Superior temporal gyrus (tissue), 1 donor: ENCODE data around the gene CARD11.

Source experiments
- DNase-seq: peaks from one replicate; pipeline ENCODE4 v3.0.0-alpha.2; 2016; ENCODE audit errors: extremely low spot score

The CARD11 gene

DNA sequence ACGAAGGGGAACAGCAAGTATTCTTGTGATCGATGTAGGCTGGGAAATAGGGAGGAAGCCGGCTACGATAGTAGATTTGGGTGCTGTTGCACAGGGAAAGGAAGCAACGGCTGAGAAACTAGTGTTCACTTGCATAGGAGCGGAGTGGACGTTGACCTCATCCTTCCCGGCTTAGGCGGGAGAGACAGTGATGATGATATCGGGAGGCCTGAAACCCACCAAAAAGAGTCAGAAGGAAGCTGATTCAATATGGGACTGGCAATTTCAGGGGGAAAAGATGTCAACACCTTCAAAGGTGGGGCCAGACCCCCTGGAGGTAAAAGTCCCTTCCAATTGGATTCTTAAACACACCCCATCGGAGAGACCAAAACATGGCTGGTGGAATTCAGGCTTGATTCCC lies 61.3 kb downstream of the CARD11 start:
- DNase-seq = no peak

DNA sequence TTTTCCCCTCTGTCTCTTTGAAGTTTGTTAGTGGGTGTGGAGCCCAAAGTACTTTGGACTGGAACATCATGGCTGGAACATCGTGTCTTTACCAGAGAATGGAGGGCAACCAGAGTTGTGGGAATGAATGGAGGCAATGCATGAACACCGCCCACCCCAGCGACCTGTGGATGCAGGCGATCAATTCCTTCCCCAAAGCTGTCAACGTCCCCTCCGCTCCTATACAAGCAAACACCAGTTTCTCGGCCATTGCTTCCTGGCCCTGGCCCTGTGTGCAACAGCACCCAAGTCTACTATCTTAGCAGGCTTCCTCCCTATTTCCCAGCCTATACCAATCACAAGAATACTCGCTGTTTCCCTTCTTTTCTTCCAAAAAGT lies 62.6 kb downstream of the CARD11 start:
- no peak for DNase-seq

DNA sequence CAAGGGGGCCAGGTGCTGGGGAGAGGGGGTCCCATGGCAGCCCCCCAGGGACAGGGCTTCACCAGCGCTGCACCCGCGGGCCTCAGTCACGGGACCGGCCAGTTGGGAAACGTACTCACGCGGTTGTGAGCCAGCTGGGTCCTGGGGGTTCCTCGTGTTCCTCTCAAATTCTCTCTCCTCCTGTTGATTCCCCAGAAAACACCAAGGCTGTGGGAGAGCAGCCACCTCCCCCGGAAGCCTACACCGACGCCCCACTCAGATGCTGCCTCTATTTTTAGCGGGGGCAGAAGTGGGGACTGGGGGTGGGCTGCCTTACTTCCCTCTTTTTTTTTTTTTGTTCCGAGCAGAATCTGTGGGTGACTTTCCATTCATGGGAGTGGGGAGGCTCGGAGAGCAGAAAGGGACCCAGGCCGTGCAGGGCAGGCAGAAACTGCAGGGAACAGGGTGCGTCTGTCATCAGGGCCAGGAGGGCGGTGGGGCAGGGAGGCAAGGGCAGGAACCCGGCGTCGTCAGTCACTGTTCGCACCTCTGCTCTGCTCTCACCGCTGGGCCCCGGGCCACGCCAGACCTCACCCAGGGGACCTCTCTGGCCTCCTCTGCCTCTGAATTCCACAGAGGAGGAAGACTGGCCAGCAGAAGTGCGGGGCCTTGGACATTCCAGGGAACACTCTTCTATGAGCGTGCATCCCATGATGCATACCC lies 63.1 kb downstream of the CARD11 start:
- DNase-seq = no peak

DNA sequence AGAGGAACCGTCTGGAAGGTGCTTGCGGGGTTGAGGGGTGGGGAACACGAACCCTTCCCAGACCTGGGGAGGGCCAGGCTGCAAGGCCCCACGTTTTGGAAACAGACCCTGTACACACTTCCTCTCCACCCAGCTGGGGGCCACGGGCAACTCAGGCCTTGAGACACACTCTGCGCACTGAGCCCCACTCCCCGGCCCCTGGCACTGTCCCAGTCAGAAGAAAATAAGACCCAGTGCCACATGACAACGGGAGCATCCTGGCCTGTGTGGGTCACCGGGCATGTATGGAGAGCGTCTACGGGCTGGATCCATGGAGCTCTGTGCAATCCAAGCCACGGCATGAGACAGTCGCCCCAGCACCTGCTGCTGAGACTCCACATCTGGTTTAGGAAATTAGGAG lies 63.7 kb downstream of the CARD11 start:
- DNase-seq = no peak

DNA sequence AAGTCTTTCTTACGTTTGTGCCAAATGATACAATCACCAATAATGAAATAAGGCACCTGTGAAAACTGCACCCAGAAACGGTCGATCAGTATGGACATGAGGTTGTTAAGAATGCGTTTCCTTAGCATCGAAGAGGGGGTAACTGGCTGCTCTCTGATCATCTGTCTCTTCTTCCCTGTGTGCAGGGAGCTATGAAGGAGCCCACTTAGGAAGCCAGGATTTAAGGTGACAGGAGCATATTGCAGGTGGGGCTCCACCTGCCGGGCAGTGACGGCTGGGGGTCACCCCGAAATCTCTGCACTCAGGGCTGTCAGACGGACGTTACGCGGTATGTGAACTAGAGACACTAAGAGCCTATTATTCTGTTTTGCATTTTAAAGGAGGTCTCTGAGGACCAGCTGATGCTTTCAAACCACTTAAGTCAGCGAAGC lies 64.5 kb downstream of the CARD11 start:
- no peak for DNase-seq

DNA sequence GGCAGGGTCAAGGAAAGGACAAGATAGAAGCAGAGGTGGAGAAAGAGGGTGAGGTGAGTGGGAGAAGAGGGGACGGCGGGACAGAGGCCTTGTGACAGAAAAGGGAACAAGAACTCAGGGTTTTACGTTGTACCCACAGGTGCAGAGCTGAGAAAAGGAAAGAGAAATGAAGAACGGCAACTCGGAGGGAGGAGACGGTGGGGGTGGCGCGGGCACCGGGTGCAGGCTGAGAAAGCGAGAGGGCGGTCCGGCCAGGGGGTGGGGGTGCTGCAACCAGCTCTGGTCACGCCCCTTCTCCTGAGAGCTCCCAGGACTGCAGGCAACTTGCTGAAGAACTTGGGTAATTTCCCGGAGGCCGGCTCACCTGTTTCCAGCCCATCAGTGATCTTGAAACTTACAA lies 65.3 kb downstream of the CARD11 start:
- DNase-seq = no peak

DNA sequence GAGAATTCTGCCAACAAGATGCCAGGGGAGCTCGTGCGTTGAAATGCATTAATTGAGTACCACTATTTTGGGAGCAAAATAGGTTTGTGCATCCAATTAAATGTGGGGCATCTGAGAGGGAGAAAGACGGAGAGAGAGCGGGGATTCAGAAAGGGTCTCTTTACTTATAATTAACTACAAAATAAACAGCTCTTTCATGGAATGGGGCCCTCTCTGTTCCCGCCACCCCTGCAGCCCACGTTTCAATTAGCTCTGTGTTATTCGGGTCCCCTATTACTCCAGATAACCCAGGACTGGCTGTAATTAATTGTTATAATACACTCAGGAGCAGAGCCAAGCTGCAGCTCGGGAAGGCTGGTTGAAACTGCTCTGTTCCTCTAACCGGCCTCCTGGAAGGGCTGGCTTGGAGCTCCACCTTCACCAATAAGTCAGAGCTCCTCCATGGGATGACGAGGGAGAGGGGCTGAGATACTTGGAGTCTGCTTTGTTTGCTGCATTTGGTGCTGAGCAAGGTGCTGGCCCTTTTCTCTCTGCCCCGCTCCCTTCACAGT lies 67.8 kb downstream of the CARD11 start:
- DNase-seq = no peak

DNA sequence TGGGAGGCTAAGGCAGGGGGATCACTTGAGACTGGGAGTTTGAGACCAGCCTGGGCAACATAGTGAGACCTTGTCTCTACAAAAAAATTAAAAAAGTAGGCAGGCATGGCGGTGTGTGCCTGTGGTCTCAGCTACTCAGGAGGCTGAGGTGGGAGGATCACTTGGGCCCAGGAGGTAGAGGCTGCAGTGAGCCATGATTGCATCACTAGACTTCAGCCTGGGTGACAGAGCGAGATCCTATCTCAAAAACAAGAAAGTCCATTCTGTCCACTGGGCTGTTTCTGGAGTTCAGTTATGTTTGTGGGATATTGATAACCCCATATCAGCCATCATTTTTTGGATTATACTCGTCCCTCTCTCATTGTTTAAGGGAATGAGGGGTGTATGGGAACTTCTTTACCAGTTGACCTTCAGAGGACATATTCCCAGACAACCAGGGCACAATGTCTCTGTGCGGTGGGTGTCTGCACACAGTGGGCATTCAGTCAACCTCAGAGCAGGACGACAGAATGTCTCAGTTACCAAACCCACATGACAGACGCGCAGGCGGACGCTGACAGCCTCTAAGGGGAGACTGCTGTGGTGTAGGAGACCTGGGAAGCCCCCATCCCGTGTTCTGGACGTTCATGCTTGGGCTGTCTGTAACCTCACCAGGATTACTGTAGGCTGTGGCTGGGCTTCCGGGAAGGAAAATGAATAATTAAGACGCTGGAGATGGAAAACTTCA lies 69.4 kb downstream of the CARD11 start:
- DNase-seq = no peak

DNA sequence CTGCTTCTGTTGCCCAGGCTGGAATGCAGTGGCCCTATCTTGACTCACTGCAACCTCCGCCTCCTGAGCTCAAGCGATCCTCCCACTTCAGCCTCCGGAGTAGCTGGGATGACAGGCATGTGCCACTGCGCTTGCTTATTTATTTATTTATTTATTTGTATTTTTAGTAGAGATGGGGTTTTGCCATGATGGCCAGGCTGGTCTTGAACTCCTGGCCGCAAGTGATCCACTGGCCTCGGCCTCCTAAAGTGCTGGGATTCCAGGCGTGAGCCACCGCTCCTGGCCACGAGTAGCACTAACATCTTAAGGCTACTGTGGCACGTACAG lies 70.9 kb downstream of the CARD11 start:
- DNase-seq = no peak

DNA sequence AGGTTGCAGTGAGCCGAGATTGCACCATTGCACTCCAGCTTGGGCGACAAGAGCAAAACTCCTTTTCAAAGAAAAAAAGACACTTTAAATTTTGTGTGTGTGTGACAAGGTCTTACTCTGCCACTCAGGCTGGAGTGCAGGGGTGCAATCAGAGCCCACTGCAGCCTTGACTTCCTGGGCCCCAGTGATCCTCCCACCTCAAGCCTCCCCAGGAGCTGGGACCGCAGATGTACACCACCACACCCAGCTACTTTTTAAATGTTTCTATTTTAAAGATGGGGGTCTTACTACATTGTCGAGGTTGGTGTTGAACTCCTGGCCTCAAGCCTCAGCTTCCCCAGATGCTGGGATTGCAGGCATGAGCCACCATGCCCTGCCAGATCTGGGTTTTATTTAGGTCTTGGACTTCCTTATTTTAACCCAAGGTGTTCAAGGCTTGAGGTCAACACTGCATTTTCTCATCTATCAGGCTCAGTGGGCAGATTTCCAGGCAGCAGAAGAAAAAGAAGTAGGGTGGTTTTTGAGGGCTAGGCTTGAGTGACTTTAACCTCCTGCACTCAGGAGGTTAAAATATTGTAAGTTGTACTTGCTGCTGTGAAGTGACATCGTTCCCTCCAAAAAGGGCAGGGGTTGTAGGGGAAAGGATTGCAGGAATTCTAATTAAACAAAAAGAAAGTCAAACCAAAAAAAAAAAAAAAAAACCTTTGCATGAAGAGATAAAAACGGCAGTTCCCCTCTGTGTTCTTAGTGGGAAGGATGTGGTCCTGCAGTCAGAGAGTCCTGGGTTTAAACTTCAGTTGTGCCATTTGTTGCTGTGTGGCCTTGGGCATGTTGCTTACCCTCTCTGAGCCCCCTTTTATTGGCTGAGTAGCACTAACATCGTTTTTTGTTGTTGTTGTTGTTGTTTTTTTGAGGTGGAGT lies 71.5 kb downstream of the CARD11 start:
- DNase-seq = no peak

DNA sequence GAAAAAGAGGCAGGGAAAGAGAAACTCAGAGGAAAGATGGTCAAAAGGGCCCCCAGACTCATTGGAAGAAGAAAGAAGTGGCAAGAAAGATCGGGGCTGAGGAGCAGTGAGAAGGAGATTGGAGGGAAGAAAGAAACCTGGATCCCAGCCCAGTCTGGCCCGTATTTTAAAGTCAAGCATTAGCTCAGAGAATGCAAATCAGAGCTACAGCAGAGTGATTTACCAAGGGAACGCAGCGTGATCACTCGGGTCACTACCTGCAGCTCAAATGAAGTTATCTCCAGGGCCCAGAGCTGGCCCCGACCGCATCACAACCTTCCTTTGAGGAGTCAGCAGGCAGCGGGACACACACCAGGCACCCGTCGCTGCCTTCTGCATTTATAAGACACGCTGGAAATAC lies 72.8 kb downstream of the CARD11 start:
- no peak for DNase-seq

DNA sequence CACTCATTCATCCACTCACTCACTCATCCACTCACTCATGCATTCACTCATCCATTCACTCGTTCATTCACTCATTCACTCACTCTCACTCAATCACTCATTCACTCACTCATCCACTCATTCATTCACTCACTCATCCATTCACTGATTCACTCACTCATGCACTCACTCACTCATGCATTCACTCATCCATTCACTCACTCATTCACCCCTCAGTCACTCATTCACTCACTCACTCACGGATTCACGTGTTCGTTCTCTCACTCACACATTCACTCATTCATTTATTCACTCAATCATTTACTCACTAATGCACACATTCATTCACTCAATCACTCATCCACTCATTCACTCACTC lies 73.4 kb downstream of the CARD11 start:
- no peak for DNase-seq

DNA sequence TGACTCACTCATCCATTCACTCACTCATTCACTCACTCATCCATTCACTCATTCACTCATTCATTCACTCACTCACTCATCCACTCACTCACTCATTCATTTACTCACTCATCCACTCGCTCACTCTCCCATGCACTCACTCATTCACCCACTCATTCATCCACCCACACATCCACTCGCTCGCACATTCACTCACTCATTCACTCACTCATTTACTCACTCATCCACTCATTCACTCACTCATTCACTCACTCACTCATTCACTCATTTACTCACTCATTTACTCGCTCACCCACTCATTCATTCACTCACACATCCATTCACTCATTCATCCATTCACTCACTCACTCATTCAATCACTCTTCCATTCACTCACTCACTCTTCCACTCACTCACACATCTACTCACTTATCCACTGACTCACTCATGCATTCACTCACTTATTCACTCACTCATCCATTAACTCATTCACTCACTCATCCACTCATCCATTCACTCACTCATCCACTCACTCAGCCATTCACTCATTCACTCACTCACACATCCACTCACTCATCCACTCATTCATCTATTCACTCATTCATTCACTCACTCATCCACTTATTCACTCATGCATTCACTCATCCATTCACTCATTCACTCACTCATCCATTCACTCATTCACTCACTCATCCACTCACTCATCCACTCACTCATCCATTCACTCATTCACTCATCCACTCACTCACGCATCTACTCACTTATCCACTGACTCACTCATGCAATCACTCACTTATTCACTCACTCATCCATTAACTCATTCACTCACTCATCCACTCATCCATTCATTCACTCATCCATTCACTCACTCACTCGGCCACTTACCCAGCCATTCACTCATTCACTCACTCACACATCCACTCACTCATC lies 74.0 kb downstream of the CARD11 start:
- no peak for DNase-seq

DNA sequence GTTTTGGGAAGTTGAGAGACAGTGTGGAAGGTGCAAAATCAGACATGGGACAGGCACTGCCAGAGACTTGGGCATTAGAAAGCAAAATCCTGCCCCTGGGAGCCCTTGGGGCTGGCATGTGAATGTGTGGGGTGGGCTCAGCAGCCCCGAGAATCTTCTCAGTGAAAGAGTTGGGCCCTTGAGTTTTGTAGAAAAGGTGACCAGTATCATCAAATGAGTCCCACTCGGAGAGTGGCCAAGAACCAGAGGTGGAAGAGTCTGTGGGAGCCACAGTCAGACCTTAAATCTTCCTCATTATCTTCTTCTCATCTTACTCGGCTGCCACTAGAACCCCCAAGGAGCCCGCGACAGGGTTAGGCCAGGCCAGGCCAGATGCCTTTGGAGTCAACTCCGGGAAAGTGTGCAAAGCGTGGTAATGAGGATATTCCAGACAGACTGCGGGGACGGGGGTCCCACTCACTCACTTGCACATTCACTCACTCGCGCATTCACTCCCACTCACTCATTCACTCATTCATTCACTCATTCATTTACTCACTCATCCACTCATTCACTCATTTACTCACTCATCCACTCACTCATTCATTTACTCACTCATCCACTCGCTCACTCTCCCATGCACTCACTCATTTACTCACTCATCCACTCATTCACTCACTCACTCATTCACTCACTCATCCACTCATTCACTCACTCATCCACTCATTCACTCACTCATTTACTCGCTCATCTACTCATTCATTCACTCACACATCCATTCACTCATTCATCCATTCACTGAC lies 74.9 kb downstream of the CARD11 start:
- no peak for DNase-seq

DNA sequence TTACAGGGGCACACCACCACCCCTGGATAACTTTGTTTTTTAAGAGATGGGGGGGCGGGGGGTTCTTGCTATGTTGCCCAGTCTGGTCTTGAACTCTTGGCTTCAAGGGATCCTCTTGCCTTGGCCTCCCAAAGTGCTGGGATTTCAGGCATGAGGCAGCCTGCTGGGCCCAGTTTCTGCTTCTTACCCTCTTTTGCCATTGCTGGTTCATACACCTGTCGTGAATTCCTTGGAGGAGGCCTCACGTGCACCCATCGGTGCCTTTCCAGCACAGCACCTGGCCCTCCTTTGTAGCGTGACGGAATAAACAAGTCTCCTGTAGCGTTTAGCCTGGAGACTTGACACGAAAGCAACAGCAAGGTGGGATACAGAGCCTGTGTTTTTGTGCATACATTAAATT lies 75.5 kb downstream of the CARD11 start:
- DNase-seq = no peak

DNA sequence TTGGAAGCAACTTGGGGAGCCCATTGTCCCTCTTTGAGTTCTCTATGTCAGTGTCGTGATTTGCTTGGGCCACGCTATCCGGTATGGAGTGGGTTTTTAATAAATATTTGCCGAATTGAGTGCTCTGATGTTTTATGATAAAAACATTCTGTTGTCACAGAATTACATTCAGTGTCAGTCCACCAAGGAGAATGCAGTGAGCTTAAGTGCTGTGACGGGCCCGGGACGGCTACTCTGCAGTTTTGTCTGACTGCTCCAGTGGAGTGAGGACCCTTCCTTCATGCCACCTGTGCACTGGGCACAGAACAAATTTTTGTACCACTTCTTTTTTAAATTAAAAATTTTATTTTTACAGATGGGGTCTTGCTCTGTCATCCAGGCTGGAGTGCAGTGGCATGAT lies 76.0 kb downstream of the CARD11 start:
- DNase-seq = no peak

DNA sequence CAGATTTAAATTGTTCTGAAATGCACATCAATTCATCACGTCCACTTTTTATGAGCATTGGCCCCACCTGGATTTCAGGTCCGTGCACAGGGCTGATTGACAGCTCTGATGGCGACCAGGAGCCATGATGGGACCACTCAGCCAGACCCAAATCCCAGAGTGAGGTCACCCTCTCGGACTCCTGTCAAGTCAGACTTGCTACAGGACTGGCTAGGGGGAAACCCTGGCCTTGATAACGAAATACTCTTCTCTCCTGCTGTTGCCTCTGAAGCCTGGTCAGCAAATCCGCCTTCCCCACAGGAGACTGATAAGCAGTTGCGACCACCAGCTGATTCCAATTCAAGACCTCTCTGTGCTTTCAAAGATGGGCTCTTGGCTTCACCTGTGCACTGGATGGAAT lies 76.4 kb downstream of the CARD11 start:
- no peak for DNase-seq

DNA sequence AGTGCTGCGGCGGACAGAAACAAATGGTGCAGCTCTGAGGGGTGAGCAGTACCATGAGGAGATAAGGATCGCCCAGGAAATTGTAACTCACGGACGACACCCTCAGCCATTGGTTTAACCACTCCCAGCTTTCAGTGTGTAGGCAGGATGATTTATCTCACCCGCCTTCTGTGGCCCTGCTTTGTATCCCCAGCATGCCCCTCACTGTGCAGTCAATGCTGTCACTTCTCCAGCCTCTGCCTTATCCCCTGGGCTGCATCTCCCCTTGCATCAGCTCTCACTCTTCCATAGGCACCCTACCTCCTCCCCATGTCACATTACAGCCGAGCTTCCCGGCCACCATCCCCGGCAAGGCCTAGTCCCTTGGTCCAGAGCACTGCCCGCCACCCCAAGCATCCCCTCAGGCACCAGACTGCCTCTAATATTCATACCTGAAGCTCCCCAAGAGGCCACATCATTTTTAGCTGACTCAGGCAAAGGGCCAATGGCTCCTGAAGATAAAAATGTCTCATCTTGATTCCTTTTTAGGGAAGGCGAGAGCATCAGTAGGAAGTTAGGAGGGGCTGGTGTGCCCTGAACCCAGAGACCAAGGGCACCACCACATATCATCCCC lies 77.1 kb downstream of the CARD11 start:
- no peak for DNase-seq

DNA sequence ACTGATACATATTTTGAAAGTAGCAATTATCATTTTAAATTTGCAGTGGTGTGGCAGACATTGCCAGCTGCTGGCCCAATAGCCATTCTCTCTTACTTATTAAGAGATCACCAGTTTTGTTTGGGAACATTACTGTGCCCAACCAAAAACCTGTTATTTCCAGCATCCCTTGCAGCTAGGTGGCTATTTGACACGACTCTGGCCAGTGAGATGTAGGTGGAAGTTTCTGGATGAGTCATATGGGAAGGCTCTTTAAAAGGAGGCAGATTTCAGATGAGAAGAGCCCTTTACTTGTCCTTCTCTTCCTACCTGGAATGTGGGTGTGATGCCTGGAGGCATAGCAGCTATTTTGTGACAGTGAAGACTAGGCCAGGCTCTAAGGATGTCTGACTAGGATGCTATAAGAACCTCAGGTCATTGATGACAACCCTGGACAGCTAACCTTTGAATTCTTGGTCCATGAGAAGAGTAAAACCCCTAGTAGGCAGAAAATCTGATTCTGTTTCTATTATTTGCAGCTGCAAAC lies 77.9 kb downstream of the CARD11 start:
- no peak for DNase-seq

DNA sequence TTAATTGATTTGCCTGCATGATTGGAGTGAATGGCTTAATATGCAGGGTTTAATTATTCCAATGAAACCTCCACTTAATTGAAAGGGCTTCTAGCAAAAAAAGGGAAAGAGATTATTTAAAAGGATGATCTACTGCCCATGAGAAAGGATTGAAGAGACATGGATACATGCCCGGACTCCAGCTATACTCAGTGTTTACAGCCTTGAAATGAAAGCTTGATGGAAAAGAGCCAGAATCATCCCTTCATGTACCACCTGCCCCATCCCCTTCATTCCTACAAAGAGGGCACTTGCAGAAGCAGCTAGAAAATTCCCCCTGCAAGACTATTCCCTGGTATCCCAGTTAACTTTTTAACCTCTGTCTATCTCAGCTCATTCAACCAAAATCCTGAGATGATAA lies 78.4 kb downstream of the CARD11 start:
- DNase-seq = no peak
